GM19193 (cell line): ENCODE measurements around the gene NR2C2AP.

Experiments used
- POLR2A ChIP-seq: IDR thresholded peaks from 4 replicates; pipeline ENCODE4 v1.6.1; 2011; ENCODE audit not compliant: insufficient read depth, insufficient read length; ENCODE audit errors: extremely low read depth

The NR2C2AP gene

DNA sequence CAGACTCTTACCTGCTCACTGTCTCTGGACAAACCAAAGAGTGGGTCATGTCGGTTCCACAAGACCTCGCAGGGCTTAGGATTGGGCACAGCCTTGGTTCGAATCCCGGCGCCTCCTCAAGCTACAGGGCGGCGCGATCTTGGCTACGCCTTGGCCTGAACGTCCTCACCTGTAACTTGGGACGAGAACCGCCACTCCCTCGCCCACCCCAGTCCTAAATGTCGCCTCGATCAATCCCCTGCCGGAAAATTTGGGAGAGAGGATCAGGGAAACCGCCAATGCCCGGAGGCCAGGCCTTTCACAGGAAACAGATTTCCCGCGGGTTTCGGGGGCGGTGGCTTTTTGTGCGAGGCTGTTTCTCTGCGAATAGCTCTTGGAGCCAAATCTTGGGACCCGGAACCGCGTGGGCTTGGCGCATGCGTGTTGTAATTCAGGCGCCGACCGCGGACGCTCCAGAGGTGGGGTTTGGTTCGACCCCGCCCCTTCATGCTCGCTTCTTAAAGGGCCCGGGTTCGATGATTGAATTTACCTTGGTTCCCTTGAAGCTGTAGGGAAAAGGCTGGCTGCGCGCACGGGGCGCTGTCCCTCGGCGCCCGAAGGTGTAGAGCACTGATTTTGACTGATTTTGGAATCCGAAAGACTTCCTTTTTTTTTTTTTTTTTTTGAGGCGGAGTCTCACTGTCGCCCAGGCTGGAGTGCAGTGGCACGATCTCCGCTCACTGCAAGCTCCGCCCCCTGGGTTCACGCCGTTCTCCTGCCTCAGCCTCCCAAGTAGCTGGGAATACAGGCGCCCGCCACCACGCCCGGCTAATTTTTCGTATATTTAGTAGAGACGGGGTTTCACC lies at the start of gene NR2C2AP:
Gene NR2C2AP, minus strand, starts transcription at position 403 of the 845 bp plus-strand sequence. Its CDS starts 354 bp downstream, at position 49.
- TF ChIP-seq POLR2A, result peak; percentile 64

- no peak for TF ChIP-seq POLR2A
Measured at GRCh38 chr19:19250196-19250801, 47.1 kb upstream of the NR2C2AP start.

- TF ChIP-seq POLR2A, result no peak
Measured at GRCh38 chr19:19240476-19240875, 37.3 kb upstream of the NR2C2AP start.

DNA sequence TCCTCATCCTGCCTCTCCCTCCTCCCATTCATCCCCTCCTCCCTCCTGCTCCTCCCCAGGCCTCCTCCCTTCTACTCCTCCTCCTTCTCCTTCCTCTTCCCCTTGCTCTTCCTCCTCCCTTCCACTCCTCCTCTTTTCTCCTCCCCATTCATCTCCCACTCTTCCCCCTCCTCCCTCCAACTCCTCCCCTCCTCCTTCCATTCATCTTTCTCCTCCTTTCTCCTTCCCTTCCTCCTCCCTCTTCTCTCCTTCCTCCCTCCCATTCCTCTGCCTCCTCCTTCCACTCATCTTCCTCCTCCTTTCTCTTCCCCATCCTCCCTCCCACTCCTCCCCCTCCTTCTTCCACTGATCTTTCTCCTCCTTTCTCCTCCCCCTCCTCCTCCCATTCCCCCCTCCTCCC lies 36.5 kb upstream of the NR2C2AP start:
- no peak for TF ChIP-seq POLR2A

DNA sequence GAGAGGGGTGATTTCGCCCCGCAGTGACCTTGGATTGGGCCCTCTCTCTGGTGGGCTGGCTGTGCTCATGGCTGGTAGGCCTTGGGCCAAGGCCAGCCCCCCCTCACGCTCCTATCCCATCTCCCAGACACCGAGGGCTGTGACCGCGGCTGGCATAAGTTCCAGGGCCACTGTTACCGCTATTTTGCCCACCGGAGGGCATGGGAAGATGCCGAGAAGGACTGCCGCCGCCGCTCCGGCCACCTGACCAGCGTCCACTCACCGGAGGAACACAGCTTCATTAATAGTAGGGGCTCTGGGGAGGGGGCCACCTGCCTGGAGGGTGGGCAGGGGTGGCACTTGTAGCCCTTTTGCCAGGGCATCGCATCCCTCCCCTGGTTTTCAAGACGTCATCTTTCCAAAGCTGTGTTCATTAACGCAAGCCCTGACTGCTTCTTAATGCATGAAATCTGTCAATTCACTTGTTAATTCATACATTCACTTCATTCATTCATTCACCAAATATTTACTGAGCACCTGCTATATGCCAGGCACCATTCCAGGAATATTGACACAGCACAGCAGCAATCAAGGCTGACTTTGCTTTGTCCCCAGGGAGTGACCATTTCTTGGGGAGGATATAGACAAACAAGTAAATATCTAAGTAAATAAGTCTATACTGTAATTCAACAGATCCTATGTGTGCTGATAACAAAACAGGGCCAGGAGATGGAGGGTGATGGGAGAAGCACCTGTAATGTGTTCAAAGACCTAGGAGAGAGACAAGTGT lies 35.1 kb upstream of the NR2C2AP start:
- TF ChIP-seq POLR2A, result no peak

- no peak for TF ChIP-seq POLR2A
Measured at GRCh38 chr19:19236173-19236572, 33.0 kb upstream of the NR2C2AP start.

DNA sequence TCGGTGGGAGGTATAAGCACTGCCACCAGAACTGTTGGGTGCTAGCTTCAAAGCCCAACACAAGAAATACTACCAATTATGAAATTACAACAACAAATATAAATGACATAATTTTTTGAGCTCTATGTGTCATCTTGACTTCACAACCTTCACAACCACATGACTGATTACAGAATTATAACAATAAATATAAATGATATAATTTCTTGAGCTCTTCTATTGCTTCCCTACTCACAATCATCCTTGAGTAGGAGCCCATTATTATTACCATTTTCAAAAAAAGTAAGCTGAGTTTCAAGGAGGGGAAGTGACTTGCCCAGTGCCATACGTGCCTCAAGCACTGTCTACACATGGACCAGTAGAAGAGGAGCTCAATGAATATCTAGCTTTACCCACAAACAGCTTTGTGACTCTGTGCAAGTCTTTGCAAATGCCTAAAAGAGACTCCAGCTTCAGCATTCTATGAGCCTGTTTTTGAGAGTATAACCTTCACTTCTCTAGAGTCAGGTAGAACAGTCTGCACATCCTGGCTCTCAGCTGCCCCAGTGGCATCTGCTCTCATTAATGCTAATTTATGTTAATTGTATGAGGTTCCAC lies 31.1 kb upstream of the NR2C2AP start:
- no peak for TF ChIP-seq POLR2A

DNA sequence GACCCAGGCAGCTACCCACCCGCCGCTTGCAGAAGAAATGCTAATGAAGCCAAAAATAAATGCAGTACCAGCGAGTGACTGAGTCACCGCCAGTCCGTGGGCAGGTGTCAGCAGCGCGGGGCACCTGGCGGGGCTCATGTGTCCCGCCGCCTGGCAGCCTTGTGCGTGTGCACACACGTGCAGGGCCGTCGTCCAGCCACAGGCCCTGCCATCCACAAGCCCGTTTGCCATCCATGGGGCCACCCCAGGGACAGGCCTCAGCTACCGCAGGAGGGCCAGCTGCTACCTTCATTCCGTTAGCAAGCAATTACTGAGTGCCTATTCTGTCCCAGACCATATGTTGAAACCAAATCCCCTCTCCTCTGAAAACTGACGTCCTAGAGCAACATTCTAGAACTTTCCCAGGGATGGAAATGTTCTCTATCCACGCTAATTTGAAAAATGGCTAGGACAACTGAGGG lies 29.1 kb upstream of the NR2C2AP start:
- no peak for TF ChIP-seq POLR2A

- no peak for TF ChIP-seq POLR2A
Measured at GRCh38 chr19:19230999-19231398, 27.8 kb upstream of the NR2C2AP start.

DNA sequence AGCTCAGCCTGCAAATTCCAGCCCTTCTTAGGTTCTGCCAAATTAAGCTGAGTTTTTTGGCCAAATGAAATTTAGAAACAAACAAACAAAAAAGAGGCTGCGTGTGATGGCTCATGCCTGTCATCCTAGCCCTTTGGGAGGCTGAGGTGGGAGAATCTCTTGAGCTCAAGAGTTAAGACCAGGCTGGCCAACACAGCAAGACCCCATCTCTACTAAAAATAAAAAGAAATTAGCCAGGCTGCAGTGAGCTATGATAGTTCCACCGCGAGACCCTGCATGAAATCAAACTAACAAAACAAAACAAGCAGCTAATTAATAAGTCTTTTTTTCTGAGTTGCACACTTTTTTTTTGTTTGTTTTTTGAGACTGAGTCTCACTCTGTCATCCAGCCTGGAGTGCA lies 26.5 kb upstream of the NR2C2AP start:
- TF ChIP-seq POLR2A, result no peak

DNA sequence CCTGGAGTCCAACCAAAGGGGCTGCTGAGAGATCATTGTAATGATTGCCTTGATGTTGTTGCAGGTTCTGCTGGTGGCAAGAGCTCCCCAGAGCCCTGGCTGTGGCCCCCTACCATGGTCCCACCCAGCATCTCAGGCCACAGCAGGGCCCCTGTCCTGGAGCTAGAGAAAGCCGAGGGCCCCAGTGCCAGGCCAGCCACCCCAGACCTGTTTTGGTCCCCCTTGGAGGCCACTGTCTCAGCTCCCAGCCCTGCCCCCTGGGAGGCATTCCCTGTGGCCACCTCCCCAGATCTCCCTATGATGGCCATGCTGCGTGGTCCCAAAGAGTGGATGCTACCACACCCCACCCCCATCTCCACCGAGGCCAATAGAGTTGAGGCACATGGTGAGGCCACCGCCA lies 24.0 kb upstream of the NR2C2AP start:
- no peak for TF ChIP-seq POLR2A

GRCh38 chr19:19226663-19227062 lies 23.4 kb upstream of the NR2C2AP start:
- no peak for TF ChIP-seq POLR2A

DNA sequence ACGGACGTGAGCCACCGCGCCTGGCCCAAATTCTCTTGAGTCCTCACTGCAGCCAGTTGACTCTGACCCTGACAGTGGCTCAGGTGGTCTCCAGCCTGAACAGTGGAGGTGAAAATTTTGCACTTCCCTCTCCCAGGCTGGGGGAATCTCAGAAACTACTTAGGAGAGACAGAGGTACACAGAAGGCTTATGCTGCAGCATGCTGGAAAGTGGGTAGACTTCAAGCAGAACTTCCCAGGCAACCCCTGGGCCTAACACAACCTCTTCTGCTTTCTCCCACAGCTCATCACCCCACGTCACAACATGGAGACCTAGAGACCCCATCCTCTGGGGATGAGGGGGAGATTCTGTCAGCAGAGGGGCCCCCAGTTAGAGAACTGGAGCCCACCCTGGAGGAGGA lies 23.0 kb upstream of the NR2C2AP start:
- TF ChIP-seq POLR2A, result no peak

- TF ChIP-seq POLR2A, result no peak
Measured at GRCh38 chr19:19224852-19225494, 21.8 kb upstream of the NR2C2AP start.
